Skin of body (tissue), 2 donors: ENCODE results near the gene RNF223. TPM values are rescaled to one million over a fixed set of nuclear protein-coding genes. Genes with fewer than 3 reads are reported as not detected.
"Not testable (repeated sequence)": the region's sequence is repeated elsewhere in the genome, so short reads cannot be mapped to it uniquely, and the experiment has no call there.

Source experiments
- DNase-seq: peaks from one replicate; lab custom pipeline; 2025; lab: John Stamatoyannopoulos, UW
- total RNA-seq: library from RNA; depleted of rRNA; stranded (reverse); fragments of >200 nt; gene quantifications from one replicate; pipeline ENCODE4 v1.2.3, GENCODE V29; 2014

Gene RNF223
- total RNA-seq, 1 donor from 2014 or later: 0.69 TPM

DNA sequence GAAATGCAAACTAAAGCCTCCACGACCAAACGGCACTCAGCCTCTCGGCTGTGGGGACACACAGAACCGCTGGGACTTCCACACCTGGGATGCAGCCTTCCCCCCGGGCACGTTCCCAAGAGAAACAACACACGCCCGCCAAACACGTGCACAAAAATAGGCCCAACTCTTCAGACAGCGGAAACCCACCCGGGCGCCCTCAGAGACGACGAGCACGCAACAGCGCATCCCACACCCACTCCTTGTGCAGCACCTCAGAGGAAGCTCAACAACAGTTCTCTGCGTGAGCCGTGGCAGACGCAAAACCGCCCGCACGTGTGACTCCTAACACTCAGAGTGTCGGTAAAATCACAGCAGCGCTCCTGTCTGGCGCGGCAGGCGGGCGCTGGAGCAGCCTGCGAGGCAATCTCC, 36.5 kb upstream of the RNF223 start:
- no peak for DNase-seq

DNA sequence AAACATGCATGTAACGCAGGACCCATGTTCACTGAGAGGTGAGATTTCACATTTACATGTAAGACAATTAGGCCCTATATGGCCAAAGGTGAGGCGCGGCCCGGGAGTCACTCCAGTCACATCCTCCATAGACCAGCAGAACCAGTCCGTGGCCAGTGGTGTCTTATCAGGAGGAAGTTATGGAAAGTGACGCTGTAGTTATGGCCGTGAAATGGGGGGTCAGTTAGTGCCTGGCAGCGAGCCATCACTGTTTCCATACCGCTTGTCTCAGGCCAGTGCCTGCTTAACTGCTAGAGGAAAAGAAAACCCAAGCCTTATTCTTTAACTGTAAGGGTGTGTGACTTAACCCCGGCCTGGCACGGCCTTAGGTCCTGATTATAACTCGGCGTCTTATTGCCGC, 35.6 kb upstream of the RNF223 start:
- no peak for DNase-seq

- DNase-seq: no peak
These were observed 32.6 kb upstream of the RNF223 start for GRCh38 chr1:1106510-1107221.

GRCh38 chr1:1104152-1104551, 30.0 kb upstream of the RNF223 start:
- DNase-seq: not testable (repeated sequence)

DNA sequence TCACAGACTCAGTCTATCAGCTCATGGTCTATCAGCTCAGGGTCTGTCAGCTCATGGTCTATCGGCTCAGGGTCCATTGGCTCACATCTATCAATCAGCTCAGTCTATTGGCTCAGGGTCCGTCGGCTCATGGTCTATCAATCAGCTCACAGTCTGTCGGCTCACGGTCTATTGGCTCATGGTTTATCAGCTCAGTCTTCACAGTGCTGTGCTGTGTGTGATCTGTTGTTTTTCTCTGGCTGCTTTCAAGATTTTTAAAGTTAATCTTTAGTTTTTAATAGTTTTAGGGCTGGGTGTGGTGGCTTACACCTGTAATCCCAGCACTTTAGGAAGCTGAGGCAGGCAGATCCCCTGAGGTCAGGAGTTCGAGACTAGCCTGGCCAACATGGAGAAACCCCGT, 27.4 kb upstream of the RNF223 start:
- DNase-seq: no peak

- no peak for DNase-seq
These were observed 26.2 kb upstream of the RNF223 start for GRCh38 chr1:1100296-1100695.

GRCh38 chr1:1099506-1100183, 25.5 kb upstream of the RNF223 start:
- no peak for DNase-seq

DNA sequence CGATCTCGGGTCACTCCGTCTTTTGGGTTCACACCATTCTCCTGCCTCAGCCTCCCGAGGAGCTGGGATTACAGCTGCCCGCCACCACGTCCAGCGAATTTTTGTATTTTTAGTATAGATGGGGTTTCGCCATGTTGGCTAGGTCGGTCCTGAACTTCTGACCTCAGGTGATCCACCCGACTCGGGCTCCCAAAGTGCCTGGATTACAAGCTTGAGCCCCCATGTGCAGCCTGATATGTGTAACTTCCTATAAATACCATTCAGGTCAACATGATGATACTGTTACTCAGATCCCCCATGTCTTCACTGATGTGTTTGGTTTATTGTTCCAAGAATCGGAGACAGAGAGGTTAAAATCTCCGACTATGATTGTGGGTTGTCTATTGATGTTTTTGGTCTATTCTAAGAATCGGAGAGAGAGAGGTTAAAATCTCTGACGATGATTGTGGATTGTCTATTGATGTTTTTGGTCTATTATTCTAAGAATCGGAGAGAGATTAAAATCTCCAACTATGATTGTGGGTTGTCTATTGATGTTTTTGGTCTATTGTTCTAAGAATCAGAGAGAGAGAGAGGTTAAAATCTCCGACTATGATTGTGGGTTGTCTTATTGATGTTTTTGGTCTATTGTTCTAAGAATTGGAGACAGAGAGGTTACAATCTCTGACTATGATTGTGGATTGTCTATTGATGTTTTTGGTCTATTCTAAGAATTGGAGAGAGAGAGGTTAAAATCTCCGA, 24.7 kb upstream of the RNF223 start:
- no peak for DNase-seq

DNA sequence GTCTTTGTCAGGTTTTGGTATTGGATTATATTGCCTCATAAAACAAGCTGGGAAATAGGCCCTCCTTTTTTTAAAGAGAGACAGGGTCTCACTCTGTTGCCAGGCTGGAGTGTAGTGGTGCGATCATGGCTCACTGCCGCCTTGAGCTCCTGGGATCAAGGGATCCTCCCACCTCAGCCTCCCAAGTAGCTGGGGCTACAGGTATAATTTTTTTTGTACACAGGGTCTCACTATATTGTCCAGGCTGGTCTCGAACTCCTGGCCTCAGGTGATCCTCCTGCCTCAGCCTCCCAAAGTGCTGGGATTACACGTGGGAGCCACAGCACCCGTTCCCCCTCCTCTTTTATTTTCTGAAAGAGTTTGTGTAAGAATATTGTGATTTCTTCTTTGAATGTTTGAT, 22.0 kb upstream of the RNF223 start:
- DNase-seq: not testable (repeated sequence)

DNA sequence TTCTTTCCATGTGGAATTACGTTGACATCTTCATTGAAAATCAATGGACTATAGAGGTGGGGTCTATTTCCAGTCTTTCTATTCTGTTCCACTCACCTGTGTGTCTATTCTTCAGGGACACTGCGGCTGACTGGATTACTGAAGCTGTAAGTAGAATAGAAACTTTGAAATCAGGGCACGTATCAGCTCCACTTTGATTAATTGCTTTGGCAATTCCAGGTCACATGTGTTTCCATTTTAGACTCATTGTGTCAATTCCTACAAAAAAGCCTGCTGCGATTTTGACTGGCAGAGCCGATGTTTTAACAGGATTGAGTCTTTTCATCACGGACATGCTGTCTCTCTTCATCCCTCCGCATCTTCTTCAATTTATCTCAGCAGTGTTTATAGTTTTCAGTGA, 20.9 kb upstream of the RNF223 start:
- no peak for DNase-seq

DNA sequence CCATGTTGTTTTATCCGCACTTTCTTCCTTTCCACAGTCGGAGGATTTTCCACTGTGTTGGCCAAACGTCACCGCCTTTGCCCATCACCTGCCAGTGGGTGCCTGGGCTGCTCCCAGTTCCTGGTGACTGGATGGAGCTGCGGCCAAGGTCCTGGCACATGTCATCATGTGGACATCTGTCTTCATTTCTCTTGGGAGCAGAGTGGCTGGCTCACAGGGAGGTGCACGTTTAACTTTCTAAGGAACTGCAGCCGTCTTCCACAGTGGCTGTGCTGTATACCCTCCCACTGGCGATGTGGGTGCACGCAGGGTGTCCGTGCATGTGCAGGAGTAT, 19.5 kb upstream of the RNF223 start:
- DNase-seq: no peak

- DNase-seq: no peak
These were observed 18.9 kb upstream of the RNF223 start for GRCh38 chr1:1092894-1093609.

- no peak for DNase-seq
These were observed 18.2 kb upstream of the RNF223 start for GRCh38 chr1:1092149-1092855.

- no peak for DNase-seq
These were observed 17.4 kb upstream of the RNF223 start for GRCh38 chr1:1091344-1092148.

GRCh38 chr1:1090424-1091343, 16.6 kb upstream of the RNF223 start:
- no peak for DNase-seq

DNA sequence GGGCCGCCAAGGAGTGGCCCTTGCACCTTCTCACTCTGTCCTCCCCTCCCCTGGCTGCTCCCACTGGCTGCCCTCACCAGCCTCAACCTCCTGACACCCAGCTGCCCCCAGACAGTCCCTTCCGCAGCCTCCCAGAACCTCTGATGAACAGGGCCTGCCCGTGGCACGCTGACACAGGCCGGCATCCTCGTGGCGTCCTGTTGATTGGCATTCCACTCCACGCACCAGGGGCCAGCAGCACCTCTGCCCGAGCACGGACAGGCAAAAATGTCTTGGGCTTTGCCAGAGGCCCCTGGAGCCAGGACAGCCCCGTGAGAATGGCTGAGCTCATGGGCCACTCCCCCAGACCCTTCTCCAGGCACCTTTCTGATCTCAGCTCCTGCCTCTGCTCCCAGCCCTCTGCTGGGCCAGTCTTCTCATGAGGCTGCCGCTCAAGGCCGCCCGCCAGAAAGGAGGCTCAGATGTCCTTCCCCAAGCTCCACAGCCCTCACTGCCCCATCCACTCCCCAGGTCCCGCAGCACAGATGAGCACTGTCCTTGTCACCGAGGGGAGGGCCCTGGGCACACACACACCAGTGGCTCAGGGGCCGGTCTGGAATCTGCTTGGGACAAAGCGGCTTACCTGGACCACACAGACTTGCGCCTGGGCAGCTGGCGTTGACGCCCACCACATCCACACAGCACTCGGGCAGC, 15.8 kb upstream of the RNF223 start:
- DNase-seq: no peak

DNA sequence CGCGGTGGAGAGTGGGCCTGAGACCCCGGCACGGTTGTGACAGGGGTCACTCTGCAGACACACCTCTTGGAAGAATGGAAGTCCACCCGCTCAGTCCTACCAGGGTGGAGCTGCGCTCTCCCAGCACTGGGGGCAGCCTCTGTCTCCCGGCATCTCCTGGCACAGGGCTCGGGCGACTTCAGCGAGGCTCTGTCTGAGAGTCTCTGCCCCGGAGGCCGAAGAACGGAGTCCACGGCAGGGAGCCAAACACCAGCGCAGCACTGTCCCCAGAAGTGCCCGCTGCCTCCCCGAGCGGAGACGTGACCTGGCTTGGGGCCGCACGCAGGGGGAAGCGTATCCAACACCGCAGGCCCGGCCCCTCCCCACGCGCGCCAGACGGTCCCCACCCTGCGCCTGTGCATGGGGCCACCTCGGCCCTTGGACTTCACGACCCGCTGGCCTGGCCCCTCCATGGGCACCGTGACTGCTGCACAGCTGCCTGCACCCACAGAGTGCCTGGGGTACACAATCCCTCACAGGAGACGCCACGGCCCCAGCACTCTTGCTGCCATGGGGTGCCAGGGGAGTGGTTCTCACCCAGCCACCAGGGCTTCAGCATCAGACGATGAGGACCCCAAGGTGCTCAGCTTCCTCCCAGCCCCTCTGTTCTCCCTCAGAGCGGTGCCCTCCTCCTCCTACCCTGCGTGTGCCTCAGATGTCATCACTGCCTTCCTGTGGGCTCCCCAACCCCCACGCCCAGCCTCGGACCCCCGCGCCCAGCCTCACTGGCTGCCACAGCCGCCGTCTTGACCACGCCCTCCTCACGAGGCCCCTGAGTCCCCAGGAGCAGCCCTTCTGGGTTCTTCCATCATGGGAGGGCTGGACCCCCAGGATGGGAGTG, 14.9 kb upstream of the RNF223 start:
- no peak for DNase-seq
